Measurements from ENCODE around the gene GET4.

DNA sequence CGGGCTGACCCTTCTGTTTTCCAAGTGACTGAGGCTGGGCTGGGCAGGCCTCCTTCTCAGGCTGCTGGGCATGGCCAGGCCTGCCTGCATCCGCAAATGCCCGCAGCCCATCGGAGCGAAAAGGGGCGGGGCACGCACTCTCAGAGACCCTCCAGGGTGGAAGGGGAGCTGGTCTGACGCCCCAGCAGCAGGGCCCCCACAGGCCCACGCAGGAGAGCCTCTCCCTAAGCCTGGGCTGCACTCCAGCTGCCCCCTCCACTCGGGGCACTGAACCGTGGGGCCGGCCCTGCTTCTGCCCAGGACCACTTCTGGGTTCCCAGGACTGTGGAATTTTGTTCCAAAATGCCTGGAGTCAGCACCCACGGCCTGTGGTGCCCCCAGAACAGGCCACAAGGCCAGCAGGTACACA, 68.8 kb downstream of the GET4 start:
- TF ChIP-seq POLR2A (IDR thresholded peaks at IDR 0.05) (no peak), CTCF (IDR thresholded peaks at IDR 0.05) (no peak)
